Vagina (tissue), 2 donors: ENCODE measurements around the gene MT1B.

ENCODE experiments used
- POLR2A ChIP-seq, 2 donors: fragments of 450-650 bp; IDR thresholded peaks; one replicate each; pipeline ENCODE4 v1.6.1; 2017; ENCODE audit warnings: antibody characterized with exemption in 2 of 2, mild to moderate bottlenecking in 2 of 2, moderate library complexity in 2 of 2
- POLR2AphosphoS5 ChIP-seq, 2 donors: sonication (generic); formaldehyde crosslinking; IDR thresholded peaks; one replicate each; pipeline ENCODE4 v1.9.0; 2017; ENCODE audit warnings: antibody characterized with exemption in 2 of 2, mild to moderate bottlenecking in 2 of 2, low read depth in 1 of 2; ENCODE audit not compliant: insufficient read depth in 1 of 2
- TF ChIP-seq, protein P1 (sequence below), 3 experiments: fragments of 450-650 bp in 2 of 3; fragments of 200-600 bp in 1 of 3; sonication (generic) in 1 of 3; IDR thresholded peaks; one replicate each; pipeline ENCODE4 v1.5.1; 2017 to 2019; ENCODE audit warnings: antibody characterized with exemption in 3 of 3, mild to moderate bottlenecking in 2 of 3, moderate library complexity in 2 of 3

GRCh38 chr16:56672761-56673536 lies 21.3 kb downstream of the MT1B start:
- TF ChIP-seq POLR2A (IDR thresholded peaks at IDR 0.05) (no peak), POLR2AphosphoS5 (IDR thresholded peaks at IDR 0.05; ENCODE audit: insufficient read depth in 1 of 2, low read depth in 1 of 2) (no peak)
- TF ChIP-seq, protein P1, sequence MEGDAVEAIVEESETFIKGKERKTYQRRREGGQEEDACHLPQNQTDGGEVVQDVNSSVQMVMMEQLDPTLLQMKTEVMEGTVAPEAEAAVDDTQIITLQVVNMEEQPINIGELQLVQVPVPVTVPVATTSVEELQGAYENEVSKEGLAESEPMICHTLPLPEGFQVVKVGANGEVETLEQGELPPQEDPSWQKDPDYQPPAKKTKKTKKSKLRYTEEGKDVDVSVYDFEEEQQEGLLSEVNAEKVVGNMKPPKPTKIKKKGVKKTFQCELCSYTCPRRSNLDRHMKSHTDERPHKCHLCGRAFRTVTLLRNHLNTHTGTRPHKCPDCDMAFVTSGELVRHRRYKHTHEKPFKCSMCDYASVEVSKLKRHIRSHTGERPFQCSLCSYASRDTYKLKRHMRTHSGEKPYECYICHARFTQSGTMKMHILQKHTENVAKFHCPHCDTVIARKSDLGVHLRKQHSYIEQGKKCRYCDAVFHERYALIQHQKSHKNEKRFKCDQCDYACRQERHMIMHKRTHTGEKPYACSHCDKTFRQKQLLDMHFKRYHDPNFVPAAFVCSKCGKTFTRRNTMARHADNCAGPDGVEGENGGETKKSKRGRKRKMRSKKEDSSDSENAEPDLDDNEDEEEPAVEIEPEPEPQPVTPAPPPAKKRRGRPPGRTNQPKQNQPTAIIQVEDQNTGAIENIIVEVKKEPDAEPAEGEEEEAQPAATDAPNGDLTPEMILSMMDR (IDR thresholded peaks at IDR 0.05) = no peak
